HEK293 (cell line): Measurements from ENCODE around the gene TTC9B.

Experiments
- YY2 ChIP-seq: fragments of 450-650 bp; formaldehyde crosslinking; IDR thresholded peaks from 2 replicates; pipeline ENCODE4 v1.5.1; 2016; ENCODE audit warnings: missing biosample characterization, missing genetic modification characterization
- ZBTB20 ChIP-seq: fragments of 450-650 bp; formaldehyde crosslinking; IDR thresholded peaks from 2 replicates; pipeline ENCODE4 v1.5.1; 2016; ENCODE audit warnings: missing biosample characterization, missing genetic modification characterization
- ZBTB8A ChIP-seq: fragments of 450-650 bp; formaldehyde crosslinking; IDR thresholded peaks from 2 replicates; pipeline ENCODE4 v1.5.1; 2016; ENCODE audit warnings: missing biosample characterization, missing genetic modification characterization
- ZNF133 ChIP-seq: fragments of 450-650 bp; formaldehyde crosslinking; IDR thresholded peaks from 2 replicates; pipeline ENCODE4 v1.5.1; 2016; ENCODE audit warnings: missing biosample characterization, missing genetic modification characterization
- ZNF223 ChIP-seq: fragments of 450-650 bp; formaldehyde crosslinking; IDR thresholded peaks from 2 replicates; pipeline ENCODE4 v1.5.1; 2016; ENCODE audit warnings: missing biosample characterization, missing genetic modification characterization
- ZNF274 ChIP-seq, 2 experiments: fragments of 200-500 bp in 1 of 2; fragments of 450-650 bp in 1 of 2; sonication (Bioruptor generic) in 1 of 2; formaldehyde crosslinking in 1 of 2; IDR thresholded peaks; 2 replicates each; pipeline versions ENCODE4 v1.5.1 to v1.6.1; 2014 to 2016; ENCODE audit warnings: borderline replicate concordance in 1 of 2, inconsistent platforms in 1 of 2, low read length in 1 of 2, missing biosample characterization in 1 of 2, missing genetic modification characterization in 1 of 2
- ZNF280D ChIP-seq: fragments of 450-650 bp; formaldehyde crosslinking; IDR thresholded peaks from 2 replicates; pipeline ENCODE4 v1.5.1; 2016; ENCODE audit warnings: missing biosample characterization, missing genetic modification characterization
- ZNF335 ChIP-seq: fragments of 450-650 bp; formaldehyde crosslinking; conservative IDR thresholded peaks from 2 replicates; pipeline ENCODE4 v1.5.1; 2016; ENCODE audit warnings: missing biosample characterization, missing genetic modification characterization
- ZNF362 ChIP-seq: fragments of 450-650 bp; formaldehyde crosslinking; IDR thresholded peaks from 2 replicates; pipeline ENCODE4 v1.5.1; 2016; ENCODE audit warnings: missing biosample characterization, missing genetic modification characterization
- ZNF544 ChIP-seq: fragments of 450-650 bp; formaldehyde crosslinking; IDR thresholded peaks from 2 replicates; pipeline ENCODE4 v1.5.0; 2017; ENCODE audit warnings: missing biosample characterization, missing genetic modification characterization
- ZNF558 ChIP-seq: fragments of 450-650 bp; formaldehyde crosslinking; IDR thresholded peaks from 2 replicates; pipeline ENCODE4 v1.5.1; 2016; ENCODE audit warnings: missing biosample characterization, missing genetic modification characterization
- TF ChIP-seq, protein P1 (sequence below): fragments of 450-650 bp; formaldehyde crosslinking; IDR thresholded peaks from 2 replicates; pipeline ENCODE4 v1.5.1; 2016; ENCODE audit warnings: missing biosample characterization, missing genetic modification characterization
- TF ChIP-seq, protein P2 (sequence below): fragments of 450-650 bp; formaldehyde crosslinking; IDR thresholded peaks from 2 replicates; pipeline ENCODE4 v1.5.1; 2016; ENCODE audit warnings: missing biosample characterization, missing genetic modification characterization, low read depth
- TF ChIP-seq, protein P3 (sequence below): fragments of 450-650 bp; formaldehyde crosslinking; IDR thresholded peaks from 2 replicates; pipeline ENCODE4 v1.5.1; 2016; ENCODE audit warnings: missing biosample characterization, missing genetic modification characterization, low read depth

GRCh38 chr19:40233811-40234389 lies 15.7 kb upstream of the TTC9B start:
- no peak for TF ChIP-seq ZNF362 (tag by site-specific recombination)
- no peak for TF ChIP-seq ZNF280D
- TF ChIP-seq, protein P1, sequence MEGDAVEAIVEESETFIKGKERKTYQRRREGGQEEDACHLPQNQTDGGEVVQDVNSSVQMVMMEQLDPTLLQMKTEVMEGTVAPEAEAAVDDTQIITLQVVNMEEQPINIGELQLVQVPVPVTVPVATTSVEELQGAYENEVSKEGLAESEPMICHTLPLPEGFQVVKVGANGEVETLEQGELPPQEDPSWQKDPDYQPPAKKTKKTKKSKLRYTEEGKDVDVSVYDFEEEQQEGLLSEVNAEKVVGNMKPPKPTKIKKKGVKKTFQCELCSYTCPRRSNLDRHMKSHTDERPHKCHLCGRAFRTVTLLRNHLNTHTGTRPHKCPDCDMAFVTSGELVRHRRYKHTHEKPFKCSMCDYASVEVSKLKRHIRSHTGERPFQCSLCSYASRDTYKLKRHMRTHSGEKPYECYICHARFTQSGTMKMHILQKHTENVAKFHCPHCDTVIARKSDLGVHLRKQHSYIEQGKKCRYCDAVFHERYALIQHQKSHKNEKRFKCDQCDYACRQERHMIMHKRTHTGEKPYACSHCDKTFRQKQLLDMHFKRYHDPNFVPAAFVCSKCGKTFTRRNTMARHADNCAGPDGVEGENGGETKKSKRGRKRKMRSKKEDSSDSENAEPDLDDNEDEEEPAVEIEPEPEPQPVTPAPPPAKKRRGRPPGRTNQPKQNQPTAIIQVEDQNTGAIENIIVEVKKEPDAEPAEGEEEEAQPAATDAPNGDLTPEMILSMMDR (tag by site-specific recombination), result no peak
- TF ChIP-seq ZBTB20 (tag by site-specific recombination), result no peak
- TF ChIP-seq YY2, result no peak
- TF ChIP-seq, protein P2, sequence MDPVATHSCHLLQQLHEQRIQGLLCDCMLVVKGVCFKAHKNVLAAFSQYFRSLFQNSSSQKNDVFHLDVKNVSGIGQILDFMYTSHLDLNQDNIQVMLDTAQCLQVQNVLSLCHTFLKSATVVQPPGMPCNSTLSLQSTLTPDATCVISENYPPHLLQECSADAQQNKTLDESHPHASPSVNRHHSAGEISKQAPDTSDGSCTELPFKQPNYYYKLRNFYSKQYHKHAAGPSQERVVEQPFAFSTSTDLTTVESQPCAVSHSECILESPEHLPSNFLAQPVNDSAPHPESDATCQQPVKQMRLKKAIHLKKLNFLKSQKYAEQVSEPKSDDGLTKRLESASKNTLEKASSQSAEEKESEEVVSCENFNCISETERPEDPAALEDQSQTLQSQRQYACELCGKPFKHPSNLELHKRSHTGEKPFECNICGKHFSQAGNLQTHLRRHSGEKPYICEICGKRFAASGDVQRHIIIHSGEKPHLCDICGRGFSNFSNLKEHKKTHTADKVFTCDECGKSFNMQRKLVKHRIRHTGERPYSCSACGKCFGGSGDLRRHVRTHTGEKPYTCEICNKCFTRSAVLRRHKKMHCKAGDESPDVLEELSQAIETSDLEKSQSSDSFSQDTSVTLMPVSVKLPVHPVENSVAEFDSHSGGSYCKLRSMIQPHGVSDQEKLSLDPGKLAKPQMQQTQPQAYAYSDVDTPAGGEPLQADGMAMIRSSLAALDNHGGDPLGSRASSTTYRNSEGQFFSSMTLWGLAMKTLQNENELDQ (tag by site-specific recombination), result no peak
- TF ChIP-seq ZNF544, result no peak
- TF ChIP-seq ZNF274 (IDR thresholded peaks at IDR 0.05; ENCODE audit: low read length), result no peak
- no peak for TF ChIP-seq ZNF274 (tag by site-specific recombination; IDR thresholded peaks at IDR 0.05; ENCODE audit: borderline replicate concordance)
- no peak for TF ChIP-seq ZNF558 (tag by site-specific recombination)
- TF ChIP-seq, protein P3, sequence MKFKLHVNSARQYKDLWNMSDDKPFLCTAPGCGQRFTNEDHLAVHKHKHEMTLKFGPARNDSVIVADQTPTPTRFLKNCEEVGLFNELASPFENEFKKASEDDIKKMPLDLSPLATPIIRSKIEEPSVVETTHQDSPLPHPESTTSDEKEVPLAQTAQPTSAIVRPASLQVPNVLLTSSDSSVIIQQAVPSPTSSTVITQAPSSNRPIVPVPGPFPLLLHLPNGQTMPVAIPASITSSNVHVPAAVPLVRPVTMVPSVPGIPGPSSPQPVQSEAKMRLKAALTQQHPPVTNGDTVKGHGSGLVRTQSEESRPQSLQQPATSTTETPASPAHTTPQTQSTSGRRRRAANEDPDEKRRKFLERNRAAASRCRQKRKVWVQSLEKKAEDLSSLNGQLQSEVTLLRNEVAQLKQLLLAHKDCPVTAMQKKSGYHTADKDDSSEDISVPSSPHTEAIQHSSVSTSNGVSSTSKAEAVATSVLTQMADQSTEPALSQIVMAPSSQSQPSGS (tag by site-specific recombination), result no peak
- TF ChIP-seq ZNF223 (tag by site-specific recombination), result no peak
- TF ChIP-seq ZBTB8A (tag by site-specific recombination), result no peak
- TF ChIP-seq ZNF335 (tag by site-specific recombination), result no peak
- no peak for TF ChIP-seq ZNF133 (tag by site-specific recombination)
